Measurements from ENCODE around the gene EVPL. TPM values are rescaled to one million over a fixed set of nuclear protein-coding genes. Genes with fewer than 3 reads are reported as not detected.

EVPL gene
- total RNA-seq, 1 experiment from 2014 or later: 1.3 TPM

DNA sequence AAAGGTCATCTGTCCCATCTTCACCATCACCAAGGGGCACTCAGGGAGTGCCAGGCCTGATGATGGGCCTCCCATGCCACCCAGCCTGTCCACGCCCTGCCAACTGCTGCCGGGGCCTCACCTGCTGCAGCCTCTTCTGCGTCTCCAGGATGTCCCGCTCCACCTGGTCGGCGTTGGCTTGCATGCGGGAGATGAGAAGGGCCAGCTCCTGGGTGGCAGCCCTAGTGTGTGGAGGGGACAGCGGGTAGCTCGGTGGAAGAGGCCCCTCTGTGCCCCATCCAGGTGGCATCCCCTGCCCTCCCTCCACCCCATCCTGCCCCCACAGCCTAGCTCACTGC is 3.2 kb downstream of the EVPL start (continued):
- no peak for TF ChIP-seq ZNF416 (CRISPR knock-in tag; IDR thresholded peaks at IDR 0.05)
- TF ChIP-seq, protein P1, sequence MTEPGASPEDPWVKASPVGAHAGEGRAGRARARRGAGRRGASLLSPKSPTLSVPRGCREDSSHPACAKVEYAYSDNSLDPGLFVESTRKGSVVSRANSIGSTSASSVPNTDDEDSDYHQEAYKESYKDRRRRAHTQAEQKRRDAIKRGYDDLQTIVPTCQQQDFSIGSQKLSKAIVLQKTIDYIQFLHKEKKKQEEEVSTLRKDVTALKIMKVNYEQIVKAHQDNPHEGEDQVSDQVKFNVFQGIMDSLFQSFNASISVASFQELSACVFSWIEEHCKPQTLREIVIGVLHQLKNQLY (CRISPR knock-in tag; IDR thresholded peaks at IDR 0.05): no peak
- no peak for TF ChIP-seq FOXJ3 (CRISPR knock-in tag; IDR thresholded peaks at IDR 0.05; ENCODE audit: borderline replicate concordance)
- TF ChIP-seq, protein P2, sequence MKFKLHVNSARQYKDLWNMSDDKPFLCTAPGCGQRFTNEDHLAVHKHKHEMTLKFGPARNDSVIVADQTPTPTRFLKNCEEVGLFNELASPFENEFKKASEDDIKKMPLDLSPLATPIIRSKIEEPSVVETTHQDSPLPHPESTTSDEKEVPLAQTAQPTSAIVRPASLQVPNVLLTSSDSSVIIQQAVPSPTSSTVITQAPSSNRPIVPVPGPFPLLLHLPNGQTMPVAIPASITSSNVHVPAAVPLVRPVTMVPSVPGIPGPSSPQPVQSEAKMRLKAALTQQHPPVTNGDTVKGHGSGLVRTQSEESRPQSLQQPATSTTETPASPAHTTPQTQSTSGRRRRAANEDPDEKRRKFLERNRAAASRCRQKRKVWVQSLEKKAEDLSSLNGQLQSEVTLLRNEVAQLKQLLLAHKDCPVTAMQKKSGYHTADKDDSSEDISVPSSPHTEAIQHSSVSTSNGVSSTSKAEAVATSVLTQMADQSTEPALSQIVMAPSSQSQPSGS (CRISPR knock-in tag; IDR thresholded peaks at IDR 0.05; ENCODE audit: borderline replicate concordance, low read depth): no peak
- no peak for TF ChIP-seq GRHL2 (CRISPR knock-in tag; IDR thresholded peaks at IDR 0.05; ENCODE audit: insufficient replicate concordance, severe bottlenecking)
- no peak for TF ChIP-seq KAT7 (CRISPR knock-in tag; IDR thresholded peaks at IDR 0.05; ENCODE audit: borderline replicate concordance)
- no peak for TF ChIP-seq ELF4 (CRISPR knock-in tag; IDR thresholded peaks at IDR 0.05; ENCODE audit: low read depth)
- no peak for TF ChIP-seq NR2C2 (CRISPR knock-in tag; IDR thresholded peaks at IDR 0.05)

DNA sequence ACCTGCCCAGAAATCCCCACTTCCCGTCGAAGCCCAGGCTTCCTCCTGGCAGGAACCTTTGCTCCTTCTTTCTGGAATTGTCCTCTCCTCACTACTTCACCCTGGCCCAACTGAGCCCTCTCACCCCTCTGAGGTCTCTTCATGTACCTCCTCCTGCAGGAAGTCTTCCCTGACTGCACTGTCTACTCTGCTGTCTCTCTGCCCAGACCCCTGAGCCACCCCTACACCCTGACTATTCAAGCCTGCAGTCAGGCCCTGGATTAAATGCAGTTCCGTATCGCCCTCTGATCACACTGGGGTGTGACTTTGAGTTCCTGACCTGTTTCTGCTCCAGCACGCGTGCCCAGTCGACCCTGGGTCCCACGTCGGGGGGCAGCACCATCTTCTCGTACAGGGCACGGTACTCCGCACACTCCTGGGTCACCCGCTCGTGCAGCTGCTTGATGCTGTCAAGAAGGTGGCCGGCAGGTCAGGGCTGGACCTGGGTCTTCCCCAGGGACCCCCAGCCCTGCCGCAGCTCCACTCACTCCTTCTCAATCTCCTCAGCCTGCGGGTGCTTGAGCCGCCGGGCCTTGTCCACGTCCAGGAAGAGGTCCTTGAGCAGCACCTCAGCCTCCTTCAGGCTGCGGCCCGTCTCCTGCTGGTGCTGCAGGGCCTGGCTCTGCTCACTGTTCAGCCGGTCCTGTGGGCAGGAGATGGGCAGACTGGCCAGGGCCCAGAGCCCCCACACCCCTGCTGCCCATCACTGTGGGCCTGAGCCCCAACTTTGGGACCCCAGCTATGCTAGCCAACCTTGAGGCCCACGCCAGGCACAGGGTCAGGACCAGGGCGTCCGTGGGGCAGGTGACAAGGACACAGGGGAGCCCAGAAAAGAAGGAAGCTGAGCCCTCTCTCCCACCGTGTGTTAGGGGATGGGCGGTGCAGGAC is 3.9 kb downstream of the EVPL start:
- Mint-ChIP-seq H3K27ac (no peak overlapping the region), H3K4me3 (no peak overlapping the region), H3K9me3 (no peaks in the 10 kb centered on the region), H3K4me1 (peaks cover 4% of the 10 kb centered on the region), H3K27me3 (ENCODE audit: low read depth) (no peaks in the 10 kb centered on the region), H3K36me3 (no peaks in the 10 kb centered on the region)
- ATAC-seq (no peak), DNase-seq (ENCODE audit: low spot score) (no peak)
- CTCF ChIA-PET: interaction anchor here (0.8 to 2.1 kb wide), 4 partner anchors 9 to 18 kb away, joined by 3 to 9 read pairs (median 6); no protein-coding TSS in a partner anchor
- POLR2A ChIA-PET: no interaction called here
- TF ChIP-seq SP1 (CRISPR knock-in tag; conservative IDR thresholded peaks at IDR 0.05) (no peak), PRRX2 (CRISPR knock-in tag; IDR thresholded peaks at IDR 0.05) (no peak), TEAD4 (CRISPR knock-in tag; IDR thresholded peaks at IDR 0.05) (no peak), ZNF423 (CRISPR knock-in tag; IDR thresholded peaks at IDR 0.05) (no peak)
- TF ChIP-seq, protein P3, sequence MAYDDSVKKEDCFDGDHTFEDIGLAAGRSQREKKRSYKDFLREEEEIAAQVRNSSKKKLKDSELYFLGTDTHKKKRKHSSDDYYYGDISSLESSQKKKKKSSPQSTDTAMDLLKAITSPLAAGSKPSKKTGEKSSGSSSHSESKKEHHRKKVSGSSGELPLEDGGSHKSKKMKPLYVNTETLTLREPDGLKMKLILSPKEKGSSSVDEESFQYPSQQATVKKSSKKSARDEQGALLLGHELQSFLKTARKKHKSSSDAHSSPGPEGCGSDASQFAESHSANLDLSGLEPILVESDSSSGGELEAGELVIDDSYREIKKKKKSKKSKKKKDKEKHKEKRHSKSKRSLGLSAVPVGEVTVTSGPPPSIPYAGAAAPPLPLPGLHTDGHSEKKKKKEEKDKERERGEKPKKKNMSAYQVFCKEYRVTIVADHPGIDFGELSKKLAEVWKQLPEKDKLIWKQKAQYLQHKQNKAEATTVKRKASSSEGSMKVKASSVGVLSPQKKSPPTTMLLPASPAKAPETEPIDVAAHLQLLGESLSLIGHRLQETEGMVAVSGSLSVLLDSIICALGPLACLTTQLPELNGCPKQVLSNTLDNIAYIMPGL (CRISPR knock-in tag; IDR thresholded peaks at IDR 0.05): no peak
- TF ChIP-seq, protein P4, sequence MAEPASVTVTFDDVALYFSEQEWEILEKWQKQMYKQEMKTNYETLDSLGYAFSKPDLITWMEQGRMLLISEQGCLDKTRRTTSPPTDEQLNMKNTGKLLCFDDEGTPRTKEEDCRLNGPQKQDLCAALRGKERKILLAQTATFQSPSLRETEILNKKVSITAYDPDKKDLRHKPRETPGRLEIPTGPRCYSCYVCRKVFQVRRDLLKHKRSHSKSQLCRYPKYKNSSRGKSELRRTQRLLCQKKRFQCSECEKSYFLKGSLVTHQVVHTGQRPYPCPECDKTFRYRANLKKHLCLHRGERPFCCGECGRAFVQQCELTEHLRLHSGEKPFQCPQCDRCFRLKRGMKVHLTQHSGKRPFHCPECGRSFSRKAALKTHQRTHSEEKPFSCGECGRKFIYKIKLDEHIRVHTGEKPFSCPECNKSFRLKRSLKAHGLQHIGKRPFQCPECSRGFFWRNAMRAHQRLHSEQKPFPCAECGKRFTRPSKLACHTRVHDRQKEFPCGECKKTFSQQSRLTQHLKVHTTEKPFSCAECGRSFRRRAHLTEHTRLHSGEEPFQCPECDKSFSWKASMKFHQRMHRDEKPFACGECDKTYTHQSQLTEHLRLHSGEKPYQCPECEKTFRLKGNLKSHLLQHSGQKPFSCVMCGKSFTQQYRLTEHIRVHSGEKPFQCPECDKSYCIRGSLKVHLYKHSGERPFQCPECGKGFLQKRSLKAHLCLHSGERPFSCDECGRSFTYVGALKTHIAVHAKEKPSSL (CRISPR knock-in tag; conservative IDR thresholded peaks at IDR 0.05): no peak
- TF ChIP-seq, protein P5, sequence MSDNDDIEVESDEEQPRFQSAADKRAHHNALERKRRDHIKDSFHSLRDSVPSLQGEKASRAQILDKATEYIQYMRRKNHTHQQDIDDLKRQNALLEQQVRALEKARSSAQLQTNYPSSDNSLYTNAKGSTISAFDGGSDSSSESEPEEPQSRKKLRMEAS (CRISPR knock-in tag; IDR thresholded peaks at IDR 0.05): no peak

DNA sequence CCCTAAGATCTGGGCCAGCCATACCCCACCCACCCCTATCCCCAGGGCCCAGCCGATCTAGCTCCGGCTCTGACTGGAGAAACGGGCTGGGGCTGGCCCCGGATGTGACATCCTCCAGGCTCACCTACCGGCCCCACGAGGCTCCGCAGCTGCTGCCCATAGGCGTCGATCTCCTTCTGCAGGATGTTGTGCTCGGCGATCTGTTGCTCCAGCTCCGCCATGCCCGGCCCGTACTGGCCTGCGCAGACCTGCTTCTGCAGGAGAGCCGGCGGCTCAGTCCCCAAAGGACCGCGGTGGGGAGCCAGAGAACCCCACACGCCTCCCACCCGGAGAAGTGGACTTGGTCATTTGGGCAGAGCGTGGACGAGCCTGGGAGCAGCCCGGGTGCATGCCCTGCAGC is 4.8 kb downstream of the EVPL start:
- DNase-seq (ENCODE audit: low spot score): no peak
- Mint-ChIP-seq H3K27me3 (ENCODE audit: low read depth) (no peaks in the 10 kb centered on the region), H3K9me3 (no peaks in the 10 kb centered on the region), H3K36me3 (no peaks in the 10 kb centered on the region), H3K27ac (no peak overlapping the region), H3K4me3 (no peak overlapping the region), H3K4me1 (peaks cover under 1% of the 10 kb centered on the region; the same call in 1 of the 2 replicates)
- POLR2A ChIA-PET: no interaction called here
- CTCF ChIA-PET: interaction anchor here (1.2 to 3.6 kb wide), 4 partner anchors 8 to 257 kb away, joined by 3 to 17 read pairs (median 6); partner anchors contain the start of gene CDK3
- ATAC-seq: no peak
- TF ChIP-seq MXD4 (CRISPR knock-in tag; IDR thresholded peaks at IDR 0.05; ENCODE audit: borderline replicate concordance) (no peak), ESRRA (CRISPR knock-in tag; IDR thresholded peaks at IDR 0.05; ENCODE audit: borderline replicate concordance) (no peak), SOX15 (CRISPR knock-in tag; IDR thresholded peaks at IDR 0.05) (no peak), NR3C1 (CRISPR knock-in tag; conservative IDR thresholded peaks at IDR 0.05; ENCODE audit: low read depth) (no peak), JAZF1 (CRISPR knock-in tag; IDR thresholded peaks at IDR 0.05) (no peak), ZNF423 (CRISPR knock-in tag; IDR thresholded peaks at IDR 0.05) (no peak)
- TF ChIP-seq, protein P6, sequence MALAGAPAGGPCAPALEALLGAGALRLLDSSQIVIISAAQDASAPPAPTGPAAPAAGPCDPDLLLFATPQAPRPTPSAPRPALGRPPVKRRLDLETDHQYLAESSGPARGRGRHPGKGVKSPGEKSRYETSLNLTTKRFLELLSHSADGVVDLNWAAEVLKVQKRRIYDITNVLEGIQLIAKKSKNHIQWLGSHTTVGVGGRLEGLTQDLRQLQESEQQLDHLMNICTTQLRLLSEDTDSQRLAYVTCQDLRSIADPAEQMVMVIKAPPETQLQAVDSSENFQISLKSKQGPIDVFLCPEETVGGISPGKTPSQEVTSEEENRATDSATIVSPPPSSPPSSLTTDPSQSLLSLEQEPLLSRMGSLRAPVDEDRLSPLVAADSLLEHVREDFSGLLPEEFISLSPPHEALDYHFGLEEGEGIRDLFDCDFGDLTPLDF (CRISPR knock-in tag; IDR thresholded peaks at IDR 0.05): no peak
- TF ChIP-seq, protein P7, sequence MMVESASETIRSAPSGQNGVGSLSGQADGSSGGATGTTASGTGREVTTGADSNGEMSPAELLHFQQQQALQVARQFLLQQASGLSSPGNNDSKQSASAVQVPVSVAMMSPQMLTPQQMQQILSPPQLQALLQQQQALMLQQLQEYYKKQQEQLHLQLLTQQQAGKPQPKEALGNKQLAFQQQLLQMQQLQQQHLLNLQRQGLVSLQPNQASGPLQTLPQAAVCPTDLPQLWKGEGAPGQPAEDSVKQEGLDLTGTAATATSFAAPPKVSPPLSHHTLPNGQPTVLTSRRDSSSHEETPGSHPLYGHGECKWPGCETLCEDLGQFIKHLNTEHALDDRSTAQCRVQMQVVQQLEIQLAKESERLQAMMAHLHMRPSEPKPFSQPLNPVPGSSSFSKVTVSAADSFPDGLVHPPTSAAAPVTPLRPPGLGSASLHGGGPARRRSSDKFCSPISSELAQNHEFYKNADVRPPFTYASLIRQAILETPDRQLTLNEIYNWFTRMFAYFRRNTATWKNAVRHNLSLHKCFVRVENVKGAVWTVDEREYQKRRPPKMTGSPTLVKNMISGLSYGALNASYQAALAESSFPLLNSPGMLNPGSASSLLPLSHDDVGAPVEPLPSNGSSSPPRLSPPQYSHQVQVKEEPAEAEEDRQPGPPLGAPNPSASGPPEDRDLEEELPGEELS (CRISPR knock-in tag; IDR thresholded peaks at IDR 0.05): no peak

Measured in WTC11 (cell line).